Fibroblast of upper back skin (primary cell): ENCODE measurements around the gene BCL6B.

Source experiments
- DNase-seq: peaks from one replicate; pipeline ENCODE4 v3.0.0-alpha.2; 2013

Gene BCL6B

DNA sequence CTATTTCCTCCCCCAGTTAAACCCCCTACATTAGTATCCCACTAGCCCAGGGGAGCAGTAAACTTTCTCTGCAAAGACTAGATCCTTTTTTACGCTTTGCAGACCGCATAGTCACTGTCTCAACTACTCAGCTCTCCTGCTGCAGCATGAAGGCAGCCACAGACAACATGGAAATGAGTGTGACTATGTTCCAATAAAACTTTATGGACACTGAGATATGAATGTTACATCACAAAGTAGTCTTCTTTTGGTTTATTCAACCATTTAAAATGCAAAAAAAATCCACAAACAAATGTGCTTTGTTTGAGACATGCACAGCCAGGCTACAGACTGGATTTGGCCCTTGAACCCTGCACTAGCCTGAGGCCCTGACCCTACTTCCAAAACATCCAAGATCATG is 12.3 kb upstream of the BCL6B start:
- DNase-seq = no peak

DNA sequence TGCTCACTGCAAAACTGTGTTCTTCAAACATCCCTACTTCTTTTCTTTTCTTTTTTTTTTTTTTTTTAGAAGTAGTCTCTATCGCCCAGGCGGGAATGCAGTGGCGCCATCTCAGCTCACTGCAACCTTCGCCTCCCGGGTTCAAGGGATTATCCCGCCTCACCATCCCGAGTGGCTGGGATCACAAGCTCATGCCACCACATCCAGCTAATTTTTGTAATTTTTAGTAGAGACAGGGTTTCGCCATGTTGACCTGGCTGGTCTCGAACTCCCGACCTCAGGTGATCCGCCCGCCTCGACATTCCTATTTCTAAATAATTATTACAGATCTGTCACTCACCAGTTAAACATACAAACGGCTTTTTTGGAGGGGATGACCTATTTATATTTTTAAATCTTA is 11.4 kb upstream of the BCL6B start:
- DNase-seq = no peak

GRCh38 chr17:7011942-7012254 is 11.0 kb upstream of the BCL6B start:
- DNase-seq = no peak

DNA sequence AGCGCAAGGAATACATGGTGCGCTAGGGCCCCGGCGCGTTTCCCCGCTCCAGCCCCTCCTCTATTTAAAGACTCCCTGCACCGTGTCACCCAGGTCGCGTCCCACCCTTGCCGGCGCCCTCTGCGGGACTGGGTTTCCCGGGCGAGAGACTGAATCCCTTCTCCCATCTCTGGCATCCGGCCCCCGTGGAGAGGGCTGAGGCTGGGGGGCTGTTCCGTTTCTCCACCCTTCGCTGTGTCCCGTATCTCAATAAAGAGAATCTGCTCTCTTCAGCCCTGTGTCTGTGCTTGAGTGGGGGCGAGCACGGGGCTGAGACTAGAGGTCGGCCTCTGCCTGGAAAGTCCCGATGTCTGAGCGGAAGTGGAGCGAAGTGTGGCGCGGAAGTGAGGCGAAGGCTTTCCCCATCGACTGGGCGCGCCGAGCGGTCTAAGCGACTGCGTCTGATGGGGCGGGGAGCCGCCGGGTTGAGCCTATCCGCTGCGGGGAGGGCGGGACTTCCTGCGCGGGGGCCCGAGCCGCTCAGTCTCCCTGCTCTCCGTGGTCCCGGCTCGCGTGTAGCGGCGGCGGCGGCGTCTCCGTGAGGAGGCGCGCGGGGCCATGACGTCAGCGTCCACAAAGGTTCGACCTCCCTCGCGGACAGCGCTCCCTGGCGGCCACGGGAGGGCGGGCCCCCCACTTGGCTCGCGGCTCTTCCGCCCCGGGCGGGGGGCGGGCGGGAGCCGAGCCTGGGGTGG is 8.4 kb upstream of the BCL6B start:
- peak; percentile 97 for DNase-seq

- peak; percentile 70 for DNase-seq
These were observed 7.6 kb upstream of the BCL6B start for GRCh38 chr17:7014995-7015958.

DNA sequence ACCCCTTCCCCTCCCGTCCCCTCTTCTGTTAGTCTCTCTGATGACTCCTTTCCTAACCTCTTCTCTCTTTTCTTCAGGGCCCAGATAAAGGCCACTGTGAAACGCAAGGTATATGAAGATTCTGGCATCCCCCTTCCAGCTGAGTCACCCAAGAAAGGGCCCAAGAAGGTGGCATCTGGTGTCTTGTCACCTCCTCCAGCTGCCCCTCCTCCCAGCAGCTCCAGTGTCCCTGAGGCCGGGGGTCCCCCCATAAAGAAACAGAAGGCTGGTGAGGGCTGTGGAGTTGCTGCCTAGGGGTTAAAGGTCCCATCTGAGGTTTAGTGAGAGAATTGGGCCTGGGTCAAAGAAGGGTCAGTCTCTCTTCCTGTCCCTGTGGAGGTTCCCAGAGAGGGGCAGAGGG is 6.4 kb upstream of the BCL6B start:
- DNase-seq = no peak

GRCh38 chr17:7016886-7017826 is 5.7 kb upstream of the BCL6B start:
- DNase-seq = no peak

GRCh38 chr17:7017827-7018200 is 5.0 kb upstream of the BCL6B start:
- no peak for DNase-seq

DNA sequence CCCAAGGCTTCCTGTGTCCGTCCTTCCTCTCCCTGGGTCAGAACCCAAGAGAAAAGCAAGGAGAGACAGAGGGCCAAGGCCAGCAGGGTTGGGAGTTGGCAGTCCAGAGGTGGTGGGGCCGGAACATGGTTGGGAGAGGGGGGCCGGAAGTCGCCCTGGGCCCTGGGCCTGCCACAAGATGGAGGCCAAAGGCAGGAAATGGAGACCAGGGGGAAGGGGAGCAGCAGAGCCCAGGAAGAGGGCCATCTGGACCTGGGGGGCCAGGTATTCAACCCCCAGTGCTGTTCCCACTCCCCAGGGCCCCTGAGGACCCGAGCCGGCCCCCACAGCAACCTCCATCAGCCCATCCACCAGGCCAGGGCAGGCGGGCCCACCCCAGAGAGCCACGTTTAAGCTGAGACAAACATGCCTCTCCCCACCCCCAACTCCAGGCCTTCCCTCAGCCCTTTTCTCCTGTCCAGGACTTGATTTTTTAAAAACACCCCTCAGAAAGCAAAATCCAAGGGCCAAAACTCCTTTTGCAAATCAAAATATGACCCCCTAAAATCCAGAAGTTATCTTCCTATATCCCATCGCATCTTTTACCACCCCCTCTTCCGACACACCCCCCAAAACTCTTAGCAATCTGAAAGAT is 4.4 kb upstream of the BCL6B start:
- DNase-seq = no peak

- DNase-seq = no peak
These were observed 3.5 kb upstream of the BCL6B start for GRCh38 chr17:7019367-7019766.

DNA sequence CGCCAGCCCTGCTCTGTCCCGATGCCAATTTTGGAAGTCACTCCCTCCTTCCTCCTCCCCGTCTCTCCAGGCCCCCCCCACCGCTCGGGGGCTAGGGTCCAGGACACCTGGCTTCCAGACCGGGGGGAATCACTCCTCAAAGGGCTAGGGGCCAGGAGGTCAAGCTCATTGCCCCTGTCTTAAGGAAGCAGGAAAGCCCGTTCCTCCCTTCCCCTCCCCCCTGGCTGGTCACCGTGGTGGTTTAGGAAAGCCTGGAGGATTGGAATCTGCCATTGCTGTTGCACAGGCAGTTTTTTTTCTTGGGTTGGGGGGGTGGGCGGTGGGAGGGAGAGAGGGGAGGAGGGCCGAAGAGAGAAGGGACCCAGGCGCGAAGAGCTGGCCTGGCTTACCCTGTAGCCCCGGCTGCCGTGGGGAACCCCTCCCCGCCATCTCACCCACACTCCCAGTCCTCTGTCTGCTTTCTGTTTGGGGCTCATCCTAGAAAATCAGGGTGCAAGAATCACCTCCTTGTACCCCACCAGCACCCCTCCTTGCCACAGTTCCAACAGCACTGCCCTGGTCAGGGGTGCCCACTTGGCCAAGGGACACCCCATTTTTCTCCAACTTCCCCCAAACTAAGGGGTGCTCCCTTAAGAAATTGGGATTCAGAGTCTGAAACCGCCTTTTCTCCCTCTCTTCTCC is 2.9 kb upstream of the BCL6B start:
- DNase-seq = peak; percentile 68

DNA sequence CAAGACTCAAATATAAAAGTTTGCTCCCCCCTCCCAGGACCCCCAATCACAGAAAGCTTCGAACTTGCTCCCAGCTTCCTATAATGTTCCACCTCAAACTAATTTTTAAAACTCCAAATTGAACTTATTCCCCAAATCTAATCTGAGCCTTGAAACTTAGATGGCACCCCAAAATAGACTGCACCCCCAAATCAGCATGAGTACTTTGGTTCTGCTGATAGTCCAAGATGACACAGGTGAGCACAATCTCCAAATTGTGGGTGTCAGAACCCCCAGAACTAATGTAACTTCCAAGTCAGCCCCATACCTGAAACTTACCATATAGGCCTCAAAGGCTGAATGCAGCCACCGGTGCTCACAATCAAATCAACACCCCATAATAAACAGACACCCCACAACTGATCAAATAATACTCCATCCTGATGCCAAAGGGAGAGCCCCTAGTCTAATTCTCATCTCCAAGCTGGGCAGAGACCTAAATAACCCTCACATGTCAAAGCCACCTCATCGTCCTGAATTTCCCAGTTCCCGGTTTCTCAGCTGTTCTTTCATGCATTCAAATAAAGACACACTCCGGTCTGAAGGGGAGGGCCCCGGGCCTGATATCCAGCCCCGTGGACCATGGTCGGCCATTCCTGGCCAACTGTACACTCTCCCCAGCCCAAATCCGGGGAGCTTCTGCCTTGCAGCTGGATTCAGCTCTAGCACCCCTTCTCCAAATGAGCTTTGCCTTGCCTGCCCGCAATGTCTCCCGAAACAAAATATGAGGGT is 1.8 kb upstream of the BCL6B start:
- DNase-seq = no peak

GRCh38 chr17:7021993-7022778 is 664 bp upstream of the BCL6B start:
- DNase-seq = peak; percentile 63

DNA sequence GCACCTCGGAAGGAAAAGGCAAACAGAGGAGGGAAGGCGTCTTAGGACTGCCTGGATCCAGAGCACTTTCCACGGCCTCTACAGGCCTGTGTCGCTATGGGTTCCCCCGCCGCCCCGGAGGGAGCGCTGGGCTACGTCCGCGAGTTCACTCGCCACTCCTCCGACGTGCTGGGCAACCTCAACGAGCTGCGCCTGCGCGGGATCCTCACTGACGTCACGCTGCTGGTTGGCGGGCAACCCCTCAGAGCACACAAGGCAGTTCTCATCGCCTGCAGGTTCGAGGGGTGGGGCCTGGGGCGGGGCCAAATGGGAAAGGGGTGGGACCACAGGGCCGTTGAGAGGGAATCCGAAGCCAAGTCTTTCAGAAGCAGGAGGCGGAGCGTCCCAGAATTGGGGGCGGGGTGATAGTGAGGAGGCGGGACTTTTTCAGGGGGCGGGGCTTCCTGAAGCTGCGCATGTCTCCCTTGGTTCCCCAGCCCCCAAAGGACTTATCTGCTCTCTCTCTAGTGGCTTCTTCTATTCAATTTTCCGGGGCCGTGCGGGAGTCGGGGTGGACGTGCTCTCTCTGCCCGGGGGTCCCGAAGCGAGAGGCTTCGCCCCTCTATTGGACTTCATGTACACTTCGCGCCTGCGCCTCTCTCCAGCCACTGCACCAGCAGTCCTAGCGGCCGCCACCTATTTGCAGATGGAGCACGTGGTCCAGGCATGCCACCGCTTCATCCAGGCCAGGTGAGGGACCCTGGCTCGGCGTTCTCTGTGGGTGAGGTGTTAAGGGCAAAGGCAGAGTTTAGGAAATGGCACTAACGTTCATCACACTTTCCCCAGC is 939 bp downstream of the BCL6B start:
- DNase-seq = peak; percentile 73

- no peak for DNase-seq
These were observed 1.5 kb downstream of the BCL6B start for GRCh38 chr17:7024402-7024785.

DNA sequence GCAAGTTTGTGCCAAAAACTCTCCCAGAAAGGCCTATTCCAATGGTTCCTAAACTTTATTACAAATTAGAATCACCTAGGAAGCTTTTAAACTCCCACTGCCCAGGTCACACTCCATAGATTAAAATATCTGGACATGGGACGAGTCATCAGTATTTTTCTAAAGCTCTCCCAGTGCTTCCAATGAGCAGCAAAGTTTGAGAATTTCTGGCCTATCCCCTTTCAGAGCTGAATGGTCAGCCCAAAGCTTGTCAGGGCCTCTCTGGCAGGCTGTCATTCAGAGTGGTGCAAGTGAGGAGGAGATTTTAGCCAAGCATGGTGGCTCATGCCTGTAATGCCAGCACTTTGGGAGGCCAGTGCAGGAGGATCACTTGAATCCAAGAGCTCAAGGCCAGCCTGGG is 2.4 kb downstream of the BCL6B start:
- DNase-seq = no peak

DNA sequence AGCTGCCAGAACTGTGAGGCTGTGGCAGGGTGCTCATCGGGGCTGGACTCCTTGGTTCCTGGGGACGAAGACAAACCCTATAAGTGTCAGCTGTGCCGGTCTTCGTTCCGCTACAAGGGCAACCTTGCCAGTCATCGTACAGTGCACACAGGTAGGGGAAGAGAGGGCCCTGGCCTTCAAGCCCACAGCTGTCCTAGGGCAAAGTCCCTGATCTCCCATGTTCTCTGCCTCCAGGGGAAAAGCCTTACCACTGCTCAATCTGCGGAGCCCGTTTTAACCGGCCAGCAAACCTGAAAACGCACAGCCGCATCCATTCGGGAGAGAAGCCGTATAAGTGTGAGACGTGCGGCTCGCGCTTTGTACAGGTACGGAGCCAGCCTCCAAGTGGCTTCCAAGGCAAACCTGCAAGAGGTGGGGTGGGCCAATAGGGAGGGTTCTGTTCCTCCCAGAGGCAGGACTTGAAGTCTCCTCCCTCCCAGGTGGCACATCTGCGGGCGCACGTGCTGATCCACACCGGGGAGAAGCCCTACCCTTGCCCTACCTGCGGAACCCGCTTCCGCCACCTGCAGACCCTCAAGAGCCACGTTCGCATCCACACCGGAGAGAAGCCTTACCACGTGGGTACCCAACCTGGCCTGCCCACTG is 3.7 kb downstream of the BCL6B start:
- no peak for DNase-seq

GRCh38 chr17:7027335-7027734 is 4.5 kb downstream of the BCL6B start:
- DNase-seq = no peak

DNA sequence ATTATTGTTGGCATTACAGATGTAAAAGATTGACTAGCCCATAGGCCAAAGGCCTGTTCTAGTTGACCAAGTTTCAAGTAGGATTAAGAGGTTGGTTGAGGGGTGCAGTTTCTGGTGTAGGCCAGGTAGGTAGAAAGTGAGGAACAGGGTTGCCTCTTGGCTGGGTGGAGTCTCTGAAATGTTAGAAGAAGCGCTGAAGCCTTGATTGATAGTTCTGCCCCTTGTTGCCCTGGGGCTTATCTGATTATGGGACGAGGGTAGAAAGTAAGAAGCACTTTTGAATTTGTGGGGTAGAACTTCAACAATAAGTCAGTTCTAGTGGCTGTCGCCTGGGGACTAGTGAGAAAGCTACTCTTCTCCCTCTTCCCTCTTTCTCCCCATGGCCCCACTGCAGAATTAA is 6.2 kb downstream of the BCL6B start:
- DNase-seq = no peak
